ENCODE results near the gene MAS1L. TPM values are rescaled to one million over a fixed set of nuclear protein-coding genes. Genes with fewer than 3 reads are reported as not detected.

The MAS1L gene
- total RNA-seq, 1 experiment from 2014 or later = not detected

- H2AFZ ChIP-seq (ENCODE audit: low read depth, low read length, poor library complexity, severe bottlenecking) = no peak overlapping the region
- no peak overlapping the region for H3K9ac ChIP-seq (ENCODE audit: low read length)
- H3K9me2 ChIP-seq (ENCODE audit: insufficient read depth) = no peaks in the 10 kb centered on the region; the same call in 1 of the 2 replicates
- H3K4me2 ChIP-seq (ENCODE audit: low read length) = no peak overlapping the region
- ChIA-PET RAD21 (ENCODE audit: low non-redundant PET in 1 of 2, low total read pairs in 2 of 2, uncharacterized antibody in 2 of 2, unreplicated experiment in 2 of 2) (no interaction called here), POLR2A (no interaction called here), CTCF (no interaction called here)
- ATAC-seq (no peak), DNase-seq (ENCODE audit: low read depth, low spot score) (no peak)
- no peak for TF ChIP-seq ZFX (IDR thresholded peaks at IDR 0.05)
- TF ChIP-seq ATF3 (IDR thresholded peaks at IDR 0.05) = no peak
- no peak for TF ChIP-seq YY1 (IDR thresholded peaks at IDR 0.05; ENCODE audit: extremely low read depth, insufficient replicate concordance, low read depth, low read length)
- no peak for TF ChIP-seq CTCF (IDR thresholded peaks at IDR 0.05 in 2 of 3, conservative IDR thresholded peaks at IDR 0.05 in 1 of 3; ENCODE audit: borderline replicate concordance in 1 of 3, insufficient read depth in 1 of 3, low read depth in 2 of 3, low read length in 2 of 3)
- no peak for TF ChIP-seq ZBTB33 (IDR thresholded peaks at IDR 0.05; ENCODE audit: extremely low read depth, insufficient replicate concordance, low read length)
- TF ChIP-seq EZH2phosphoT487 (IDR thresholded peaks at IDR 0.05; ENCODE audit: borderline replicate concordance) = no peak
- no peak for TF ChIP-seq JUND (IDR thresholded peaks at IDR 0.05)
- TF ChIP-seq POLR2AphosphoS5 (IDR thresholded peaks at IDR 0.05; ENCODE audit: low read depth, low read length) = no peak
- intact Hi-C loops (cut with micrococcal nuclease) = no loop called here
- no peak overlapping the region for H3K4me3 ChIP-seq (replicated peaks in 1 of 2; ENCODE audit: low read depth in 1 of 2, low read length in 2 of 2)
- H3K9me3 ChIP-seq (ENCODE audit: control insufficient read depth in 1 of 2, insufficient read depth in 1 of 2, low read depth in 1 of 2, low read length in 2 of 2) = no peaks in the 10 kb centered on the region
- no TSS peak for BruUV-seq (replicated peaks)
- H3K4me1 ChIP-seq (ENCODE audit: control insufficient read depth in 1 of 2, insufficient read depth in 2 of 2, low read length in 2 of 2) = no peaks in the 10 kb centered on the region
- H3K27ac ChIP-seq (ENCODE audit: low read depth, low read length) = no peak overlapping the region
- no peaks in the 10 kb centered on the region for H3K36me3 ChIP-seq (ENCODE audit: control insufficient read depth in 1 of 2, insufficient read depth in 2 of 2, low read length in 2 of 2)
- no peaks in the 10 kb centered on the region for H3K79me2 ChIP-seq (ENCODE audit: insufficient read depth, low read length)
- H4K20me1 ChIP-seq (ENCODE audit: insufficient read depth) = no peaks in the 10 kb centered on the region
- H3K27me3 ChIP-seq (ENCODE audit: insufficient read depth, low read length) = peaks cover 8% of the 10 kb centered on the region; the same call in 1 of the 2 replicates
These were observed 2.8 kb upstream of the MAS1L start for GRCh38 chr6:29490552-29490951.

Data from HCT116 (cell line).